Keratinocyte (primary cell): ENCODE results near the gene NIM1K. TPM values are rescaled to one million over a fixed set of nuclear protein-coding genes. Genes with fewer than 3 reads are reported as not detected.

Source experiments
- DNase-seq: peaks from one replicate; pipeline ENCODE4 v3.0.0-alpha.2; 2011; ENCODE audit warnings: low read depth, missing footprints, low spot score
- FAIRE-seq: peaks from 2 replicates; lab custom pipeline; 2011; peaks lifted over from hg19 to GRCh38; lab: Jason Lieb, UNC
- H2AFZ ChIP-seq: 2 replicates; pipeline ENCODE4 v1.6.0; 2012; ENCODE audit warnings: low read length, control low read depth, inconsistent platforms; ENCODE audit not compliant: control insufficient read depth
- H3K27ac ChIP-seq: 2 replicates; pipeline ENCODE4 v1.5.1; 2011; ENCODE audit warnings: low read length; ENCODE audit not compliant: control insufficient read depth, insufficient read depth
- H3K27me3 ChIP-seq: 3 replicates; pipeline ENCODE4 v1.6.0; 2011; ENCODE audit warnings: low read length; ENCODE audit not compliant: control insufficient read depth, insufficient read depth; ENCODE audit errors: extremely low read depth
- H3K36me3 ChIP-seq, 2 experiments: 2 replicates in 1 of 2; 3 replicates in 1 of 2; pipeline ENCODE4 v1.5.1; 2011; ENCODE audit warnings: low read length in 2 of 2, mild to moderate bottlenecking in 1 of 2; ENCODE audit not compliant: control insufficient read depth in 2 of 2, insufficient read depth in 2 of 2; ENCODE audit errors: extremely low read depth in 1 of 2
- H3K4me1 ChIP-seq: 3 replicates; pipeline ENCODE4 v1.5.1; 2011; ENCODE audit warnings: low read length; ENCODE audit not compliant: control insufficient read depth, insufficient read depth; ENCODE audit errors: extremely low read depth
- H3K4me2 ChIP-seq: 3 replicates; pipeline ENCODE4 v1.6.0; 2011; ENCODE audit warnings: low read depth, low read length; ENCODE audit not compliant: control insufficient read depth, insufficient read depth; ENCODE audit errors: extremely low read depth
- H3K4me3 ChIP-seq, 3 experiments: fragments of 200-600 bp in 1 of 3; sonication (generic) in 1 of 3; 2 replicates in 2 of 3; 3 replicates in 1 of 3; pipeline ENCODE4 v1.5.1; 2011 to 2016; ENCODE audit warnings: low read length in 3 of 3, mild to moderate bottlenecking in 3 of 3, control low read depth in 2 of 3, inconsistent platforms in 1 of 3, low read depth in 1 of 3, mixed read lengths in 1 of 3, mixed run types in 1 of 3, moderate library complexity in 1 of 3; ENCODE audit not compliant: control insufficient read depth in 2 of 3, insufficient read depth in 2 of 3; ENCODE audit errors: extremely low read depth in 1 of 3
- H3K79me2 ChIP-seq: 2 replicates; pipeline ENCODE4 v1.6.0; 2012; ENCODE audit warnings: low read length; ENCODE audit not compliant: control insufficient read depth, insufficient read depth
- H3K9ac ChIP-seq: 3 replicates; pipeline ENCODE4 v1.6.0; 2011; ENCODE audit warnings: low read length; ENCODE audit not compliant: control insufficient read depth, insufficient read depth; ENCODE audit errors: extremely low read depth
- H3K9me1 ChIP-seq: 3 replicates; pipeline ENCODE4 v1.6.0; 2011; ENCODE audit warnings: low read length; ENCODE audit not compliant: control insufficient read depth, insufficient read depth; ENCODE audit errors: extremely low read depth
- H3K9me3 ChIP-seq: 2 replicates; pipeline ENCODE4 v1.5.1; 2012; ENCODE audit warnings: low read depth, low read length; ENCODE audit not compliant: control insufficient read depth
- H4K20me1 ChIP-seq: 3 replicates; pipeline ENCODE4 v1.6.0; 2011; ENCODE audit warnings: low read length; ENCODE audit not compliant: control insufficient read depth, insufficient read depth; ENCODE audit errors: extremely low read depth
- CTCF ChIP-seq, 3 experiments: IDR thresholded peaks in 1 of 3; conservative IDR thresholded peaks in 1 of 3; optimal IDR thresholded peaks in 1 of 3; 2 replicates in 2 of 3; 3 replicates in 1 of 3; pipeline versions ENCODE3 to v1.5.1; 2011; ENCODE audit warnings: low read length in 3 of 3, mild to moderate bottlenecking in 3 of 3, moderate library complexity in 2 of 3, control low read depth in 1 of 3, inconsistent platforms in 1 of 3; ENCODE audit not compliant: insufficient read depth in 2 of 3; ENCODE audit errors: extremely low read depth in 1 of 3
- EZH2 ChIP-seq: IDR thresholded peaks from one replicate; pipeline ENCODE4 v1.6.1; 2012; ENCODE audit warnings: inconsistent platforms, mild to moderate bottlenecking, low read length, moderate library complexity
- dilution Hi-C: fragments of 300-500 bp; cut with MboI; formaldehyde crosslinking; loops from one replicate; pipeline ENCODE4 v1.7.0; 2020; ENCODE audit warnings: low sequenced_read_pairs; ENCODE audit not compliant: extremely low pct_ligation_motif_present
- polyA plus RNA-seq, 5 experiments: library from polyadenylated mRNA; depleted of rRNA in 3 of 5; stranded (reverse) in 3 of 5; stranded (forward) in 1 of 5; unstranded in 1 of 5; fragments of >200 nt; gene quantifications; 1 replicate in 1 of 5; 2 replicates in 3 of 5; 3 replicates in 1 of 5; pipeline versions ENCODE4 v1.2.1 to v1.2.3, GENCODE V29; 2011 to 2012; ENCODE audit warnings: missing spikeins in 2 of 5, low read depth in 1 of 5, low replicate concordance in 1 of 5

The NIM1K gene
- polyA plus RNA-seq, 1 donor (not counting 4 experiments of a cell fraction or from before 2014, with no cell fraction given), result 0.07 TPM

GRCh38 chr5:43312076-43312661 lies 120.1 kb downstream of the NIM1K start:
- Histone ChIP-seq H4K20me1 (peaks cover 29% of the 10 kb centered on the region), H3K27ac (peak overlapping the region; percentile 94), H3K9me1 (no peaks in the 10 kb centered on the region), H3K4me3 (peak overlapping the region; percentile 94 to 98 (median 97)), H3K79me2 (peaks cover 61% of the 10 kb centered on the region), H2AFZ (no peak overlapping the region), H3K27me3 (no peaks in the 10 kb centered on the region), H3K9ac (peak overlapping the region; percentile 89), H3K4me1 (peaks cover 54% of the 10 kb centered on the region), H3K36me3 (peaks cover 3 to 16% of the 10 kb centered on the region in 2 experiments), H3K4me2 (peak overlapping the region; percentile 98), H3K9me3 (no peaks in the 10 kb centered on the region)
- FAIRE-seq, result no peak
- dilution Hi-C loops, result no loop called here
- DNase-seq, result no peak
- TF ChIP-seq CTCF (optimal IDR thresholded peaks at IDR 0.05 in 1 of 3, IDR thresholded peaks at IDR 0.05 in 1 of 3, conservative IDR thresholded peaks at IDR 0.05 in 1 of 3; ENCODE audit: extremely low read depth in 1 of 3, insufficient read depth in 2 of 3, low read length in 3 of 3), result no peak
- TF ChIP-seq EZH2, result no peak

GRCh38 chr5:43312699-43313034 lies 120.6 kb downstream of the NIM1K start:
- H3K4me2 ChIP-seq, result peak overlapping the region; percentile 98
- H3K27ac ChIP-seq, result peak overlapping the region; percentile 94
- DNase-seq (no peak), FAIRE-seq (no peak)
- H3K9ac ChIP-seq, result peak overlapping the region; percentile 89
- peaks cover 3 to 14% of the 10 kb centered on the region in 2 experiments for H3K36me3 ChIP-seq
- H3K9me3 ChIP-seq, result no peaks in the 10 kb centered on the region
- peak overlapping the region; percentile 94 to 98 (median 97) for H3K4me3 ChIP-seq
- TF ChIP-seq EZH2 (no peak), CTCF (optimal IDR thresholded peaks at IDR 0.05 in 1 of 3, IDR thresholded peaks at IDR 0.05 in 1 of 3, conservative IDR thresholded peaks at IDR 0.05 in 1 of 3; ENCODE audit: extremely low read depth in 1 of 3, insufficient read depth in 2 of 3, low read length in 3 of 3) (no peak)
- H2AFZ ChIP-seq, result no peak overlapping the region
- peaks cover 56% of the 10 kb centered on the region for H3K79me2 ChIP-seq
- H3K27me3 ChIP-seq, result no peaks in the 10 kb centered on the region
- H4K20me1 ChIP-seq, result peaks cover 27% of the 10 kb centered on the region
- dilution Hi-C loops, result no loop called here
- peaks cover 54% of the 10 kb centered on the region for H3K4me1 ChIP-seq
- H3K9me1 ChIP-seq, result no peaks in the 10 kb centered on the region
